Germinal center (tissue), 1 donor: ENCODE data around the gene LSM5.
A peak's percentile ranks its signal among the peaks of the same experiment; 100 is the strongest.
"Not testable (repeated sequence)": the region's sequence is repeated elsewhere in the genome, so short reads cannot be mapped to it uniquely, and the experiment has no call there.

Source experiments
- DNase-seq: peaks from one replicate; pipeline ENCODE4 v3.0.0; 2012; ENCODE audit warnings: mixed read lengths, low spot score

Gene LSM5

DNA sequence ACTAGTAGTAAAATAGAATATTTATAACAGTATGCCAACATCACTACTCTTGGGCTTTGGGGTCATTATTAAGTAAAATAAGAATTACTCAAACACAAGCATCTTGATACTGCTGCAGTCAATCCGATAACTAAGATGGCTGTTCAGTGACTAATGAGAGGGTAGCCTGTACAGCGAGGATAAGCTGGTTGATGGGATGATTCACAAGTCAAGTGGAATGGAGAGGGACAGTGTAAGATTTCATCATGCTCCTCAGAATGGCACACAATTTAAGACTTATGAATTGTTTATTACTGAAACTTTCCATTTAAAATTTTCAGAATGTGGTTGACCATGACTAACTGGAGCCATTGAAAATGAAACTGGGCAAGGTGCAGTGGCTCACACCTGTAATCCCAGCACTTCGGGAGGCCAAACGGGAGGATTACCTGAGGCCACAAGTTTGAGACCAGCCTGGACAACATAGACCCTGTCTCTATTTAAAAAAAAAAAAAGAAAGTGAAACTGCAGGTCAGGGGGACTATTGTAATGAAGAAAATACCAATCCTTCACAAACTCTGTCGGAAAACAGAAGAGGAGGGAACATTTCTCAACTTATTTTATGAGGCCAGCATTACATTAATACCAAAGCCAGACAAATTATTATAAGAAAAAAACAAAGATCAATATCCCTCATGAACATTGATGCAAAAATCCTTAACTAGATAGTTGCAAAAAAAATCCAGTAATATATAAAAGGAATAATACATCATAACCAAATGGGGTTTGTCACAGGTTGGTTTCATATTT is 16.3 kb upstream of the LSM5 start:
- DNase-seq, result no peak

GRCh38 chr7:32502728-32503127 is 12.5 kb upstream of the LSM5 start:
- DNase-seq, result no peak

- no peak for DNase-seq
Observed at GRCh38 chr7:32501522-32501921, 11.3 kb upstream of the LSM5 start.

- no peak for DNase-seq
Observed at GRCh38 chr7:32500922-32501341, 10.8 kb upstream of the LSM5 start.

DNA sequence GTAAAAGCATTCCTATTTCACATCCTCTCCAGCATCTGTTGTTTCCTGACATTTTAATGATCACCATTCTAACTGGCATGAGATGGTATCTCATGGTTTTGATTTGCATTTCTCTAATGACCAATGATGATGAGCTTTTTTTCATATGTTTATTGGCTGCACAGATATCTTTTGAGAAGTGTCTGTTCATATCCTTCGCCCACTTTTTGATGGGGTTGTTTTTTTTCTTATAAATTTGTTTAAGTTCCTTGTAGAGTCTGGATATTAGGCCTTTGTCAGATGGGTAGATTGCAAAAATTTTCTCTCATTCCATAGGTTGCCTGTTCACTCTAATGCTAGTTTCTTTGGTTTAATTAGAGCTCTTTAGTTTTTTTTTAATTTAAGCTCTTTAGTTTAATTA is 10.0 kb upstream of the LSM5 start:
- DNase-seq, result not testable (repeated sequence)

DNA sequence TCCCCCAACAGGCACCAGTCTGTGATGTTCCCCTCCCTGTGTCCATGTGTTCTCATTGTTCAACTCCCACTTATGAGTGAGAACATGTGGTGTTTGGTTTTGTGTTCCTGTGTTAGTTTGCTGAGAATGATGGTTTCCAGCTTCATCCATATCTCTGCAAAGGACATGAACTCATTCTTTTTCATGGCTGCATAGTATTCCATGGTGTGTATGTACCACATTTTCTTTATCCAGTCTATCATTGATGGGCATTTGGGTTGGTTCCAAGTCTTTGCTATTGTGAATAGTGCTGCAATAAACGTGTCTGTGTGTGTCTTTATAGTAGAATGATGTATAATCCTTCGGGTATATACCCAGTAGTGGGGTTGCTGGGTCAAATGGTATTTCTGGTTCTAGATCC is 9.6 kb upstream of the LSM5 start:
- DNase-seq, result not testable (repeated sequence)

- DNase-seq, result no peak
Observed at GRCh38 chr7:32496052-32496813, 6.1 kb upstream of the LSM5 start.

DNA sequence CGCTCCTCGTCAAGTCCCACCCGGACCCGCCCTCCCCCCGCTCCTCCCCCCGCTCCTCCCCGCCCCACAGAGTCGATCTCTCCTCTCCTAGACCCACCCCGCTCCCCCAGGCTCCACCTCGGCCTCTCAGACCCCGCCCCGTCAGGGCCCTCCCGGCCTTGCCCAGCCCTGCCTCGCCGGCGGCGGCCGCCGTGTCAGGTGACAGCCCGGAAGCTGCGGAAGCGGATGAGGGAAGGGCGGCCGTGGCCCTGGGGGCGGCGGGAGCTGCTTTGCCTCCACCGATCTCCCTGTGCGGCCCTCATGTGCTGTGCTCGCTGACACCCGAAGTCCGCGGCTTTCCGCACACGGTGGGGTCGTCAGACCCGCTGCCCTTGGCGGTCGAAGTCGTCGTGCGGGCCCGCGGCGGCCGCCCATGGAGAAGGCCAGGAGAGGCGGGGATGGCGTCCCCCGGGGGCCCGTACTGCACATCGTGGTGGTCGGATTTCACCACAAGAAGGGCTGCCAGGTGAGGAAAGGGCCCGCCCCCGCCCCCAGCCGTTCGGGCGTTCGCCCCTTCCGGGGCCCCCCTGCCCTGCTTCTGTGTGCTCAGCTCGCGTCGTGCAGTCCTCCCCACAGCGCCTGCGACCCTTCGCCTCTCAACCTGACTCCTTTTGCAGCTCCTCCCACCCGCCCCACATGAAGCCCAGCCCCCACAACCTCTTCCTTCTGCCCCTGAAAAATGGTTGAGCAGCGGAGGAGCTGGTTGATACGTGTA is 5.3 kb upstream of the LSM5 start, which contains the start of gene AVL9:
TSS of gene AVL9 (plus strand) at position 192 of the 754 bp plus-strand sequence. CDS start at position 413, 221 bp downstream.
- DNase-seq, result peak; percentile 97

DNA sequence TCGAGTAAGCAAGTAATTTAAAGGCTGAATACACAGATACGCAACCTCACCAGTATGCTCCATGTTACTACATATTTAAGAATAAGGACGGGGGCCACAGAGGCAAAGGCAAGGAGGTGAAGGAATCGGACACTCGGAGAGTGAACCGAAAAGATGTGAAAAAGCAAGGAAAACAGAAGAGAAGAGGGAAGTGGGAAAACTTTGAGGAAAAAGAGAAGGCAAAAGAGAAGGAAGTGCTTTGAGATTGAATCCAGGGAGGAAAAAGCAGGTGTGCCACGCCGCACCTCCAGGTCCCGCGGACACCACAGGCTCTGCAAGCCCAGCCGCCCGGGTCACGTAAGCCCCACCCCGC is 4.7 kb upstream of the LSM5 start:
- DNase-seq, result no peak

- DNase-seq, result no peak
Observed at GRCh38 chr7:32489788-32490126, 423 bp downstream of the LSM5 start.

GRCh38 chr7:32481921-32482320 is 8.3 kb downstream of the LSM5 start:
- DNase-seq, result no peak

GRCh38 chr7:32481176-32481575 is 9.0 kb downstream of the LSM5 start:
- no peak for DNase-seq

- DNase-seq, result peak; percentile 29
Observed at GRCh38 chr7:32479574-32480200, 10.5 kb downstream of the LSM5 start.

DNA sequence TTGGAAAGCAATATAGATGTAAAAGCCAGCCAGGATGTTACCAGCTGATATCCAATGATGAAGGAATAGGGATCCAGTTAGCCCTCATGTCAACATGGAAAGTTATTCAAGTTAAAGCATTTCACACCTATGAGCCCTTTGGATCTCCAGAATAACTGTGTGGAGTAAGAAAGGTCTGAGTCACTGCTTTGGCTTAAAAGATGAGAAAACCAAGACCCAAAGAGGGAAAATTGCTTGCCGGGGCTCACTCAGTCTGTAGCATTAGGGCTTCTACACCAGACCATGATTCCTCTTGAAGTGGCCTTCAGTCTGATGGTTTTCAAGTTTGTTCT is 12.6 kb downstream of the LSM5 start:
- DNase-seq, result no peak

DNA sequence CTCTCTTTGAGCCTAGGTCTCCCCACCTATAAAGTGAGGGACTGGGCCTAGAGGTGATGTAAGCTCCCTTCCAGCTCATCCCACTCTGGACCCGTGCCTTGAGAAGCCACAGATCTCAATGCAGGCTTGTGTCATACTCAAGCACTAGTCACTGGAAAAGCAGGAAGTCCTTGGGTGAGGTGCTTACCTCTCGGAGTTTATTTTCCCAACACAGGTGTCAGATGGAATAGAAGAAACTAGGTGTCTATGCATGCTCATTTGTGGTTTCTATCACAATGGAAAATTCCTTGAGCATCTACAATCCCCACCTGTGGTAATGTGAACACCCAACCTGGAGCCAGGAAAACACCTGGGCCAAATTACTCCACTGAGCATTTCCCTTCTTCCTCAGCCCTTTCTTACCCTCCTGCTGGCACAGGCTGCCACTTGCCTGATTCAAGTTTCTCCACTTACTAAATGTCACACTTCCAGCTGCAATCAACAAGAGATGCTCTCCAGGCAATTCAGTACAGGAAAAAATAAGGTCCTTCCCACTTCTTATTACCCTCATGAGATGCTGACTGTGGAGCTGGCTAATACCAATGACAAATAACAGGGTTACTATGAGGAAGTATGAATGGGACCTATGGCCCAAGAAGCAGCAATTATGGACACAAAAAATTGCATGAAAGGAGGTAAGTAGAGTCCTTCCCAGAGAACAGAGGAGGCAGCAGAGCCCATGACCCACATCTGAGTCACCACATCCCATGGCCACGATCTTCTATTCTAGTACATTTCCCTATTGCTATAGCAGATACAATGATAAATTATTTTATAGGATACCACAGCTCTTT is 13.1 kb downstream of the LSM5 start:
- no peak for DNase-seq

DNA sequence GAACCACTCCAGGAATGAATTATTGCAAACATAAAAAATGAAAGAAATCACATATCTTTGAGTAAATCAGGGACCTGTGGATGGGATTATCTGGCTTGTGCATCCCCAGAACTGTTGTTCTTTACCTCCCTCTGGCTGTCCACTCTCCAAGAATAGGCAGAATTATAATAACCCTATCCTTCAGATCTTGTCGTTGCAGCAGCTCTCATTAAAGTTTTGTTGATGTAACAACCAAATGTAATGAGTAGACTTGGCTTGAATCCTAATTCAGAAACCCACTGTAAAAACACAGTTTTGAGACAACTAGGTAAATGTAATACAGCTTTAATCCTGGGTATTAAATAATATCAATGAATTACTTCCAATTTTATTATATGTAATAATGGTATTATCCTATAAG is 16.2 kb downstream of the LSM5 start:
- DNase-seq, result no peak

DNA sequence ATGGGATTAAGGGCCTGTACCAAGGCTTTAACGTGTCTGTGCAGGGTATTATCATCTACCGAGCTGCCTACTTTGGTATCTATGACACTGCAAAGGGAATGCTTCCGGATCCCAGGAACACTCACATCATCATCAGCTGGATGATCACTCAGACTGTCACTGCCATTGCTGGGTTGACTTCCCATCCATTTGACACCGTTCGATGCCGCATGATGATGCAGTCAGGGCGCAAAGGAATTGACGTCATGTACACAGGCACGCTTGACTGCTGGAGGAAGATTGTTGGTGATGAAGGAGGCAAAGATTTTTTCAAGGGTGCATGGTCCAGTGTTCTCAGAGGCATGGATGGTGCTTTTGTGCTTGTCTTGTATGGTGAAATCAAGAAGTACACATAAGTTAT is 18.2 kb downstream of the LSM5 start:
- no peak for DNase-seq

GRCh38 chr7:32470871-32471270 is 19.3 kb downstream of the LSM5 start:
- DNase-seq, result no peak

DNA sequence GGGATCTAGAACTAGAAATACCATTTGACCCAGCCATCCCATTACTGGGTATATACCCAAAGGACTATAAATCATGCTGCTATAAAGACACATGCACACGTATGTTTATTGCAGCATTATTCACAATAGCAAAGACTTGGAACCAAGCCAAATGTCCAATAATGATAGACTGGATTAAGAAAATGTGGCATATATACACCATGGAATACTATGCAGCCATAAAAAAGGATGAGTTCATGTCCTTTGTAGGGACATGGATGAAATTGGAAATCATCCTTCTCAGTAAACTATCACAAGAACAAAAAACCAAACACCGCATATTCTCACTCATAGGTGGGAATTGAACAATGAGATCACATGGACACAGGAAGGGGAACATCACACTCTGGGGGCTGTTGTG is 20.2 kb downstream of the LSM5 start:
- not testable (repeated sequence) for DNase-seq

DNA sequence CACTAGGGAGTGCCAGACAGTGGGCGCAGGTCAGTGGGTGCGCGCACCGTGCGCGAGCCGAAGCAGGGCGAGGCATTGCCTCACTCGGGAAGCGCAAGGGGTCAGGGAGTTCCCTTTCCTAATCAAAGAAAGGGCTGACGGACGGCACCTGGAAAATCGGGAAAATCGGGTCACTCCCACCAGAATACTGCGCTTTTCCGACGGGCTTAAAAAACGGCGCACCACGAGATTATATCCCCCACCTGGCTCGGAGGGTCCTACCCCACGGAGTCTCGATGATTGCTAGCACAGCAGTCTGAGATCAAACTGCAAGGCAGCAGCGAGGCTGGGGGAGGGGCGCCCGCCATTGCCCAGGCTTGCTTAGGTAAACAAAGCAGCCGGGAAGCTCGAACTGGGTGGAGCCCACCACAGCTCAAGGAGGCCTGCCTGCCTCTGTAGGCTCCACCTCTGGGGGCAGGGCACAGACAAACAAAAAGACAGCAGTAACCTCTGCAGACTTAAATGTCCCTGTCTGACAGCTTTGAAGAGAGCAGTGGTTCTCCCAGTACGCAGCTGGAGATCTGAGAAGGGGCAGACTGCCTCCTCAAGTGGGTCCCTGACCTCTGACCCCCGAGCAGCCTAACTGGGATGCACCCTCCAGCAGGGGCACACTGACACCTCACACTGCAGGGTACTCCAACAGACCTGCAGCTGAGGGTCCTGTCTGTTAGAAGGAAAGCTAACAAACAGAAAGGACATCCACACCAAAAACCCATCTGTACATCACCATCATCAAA is 25.4 kb downstream of the LSM5 start:
- DNase-seq, result not testable (repeated sequence)

- no peak for DNase-seq
Observed at GRCh38 chr7:32462977-32463376, 27.2 kb downstream of the LSM5 start.
